ENCODE results near the gene MARCHF10. TPM values are rescaled to one million over a fixed set of nuclear protein-coding genes. Genes with fewer than 3 reads are reported as not detected.

MARCHF10 gene
- total and polyA plus RNA-seq, 8 donors = 0.52 to 3.6 (median 1.8) TPM

GRCh38 chr17:62684179-62684578 lies 123.9 kb downstream of the MARCHF10 start:
- DNase-seq (no peak), ATAC-seq (no peak)
- Histone ChIP-seq H3K9me3 (no peaks in the 10 kb centered on the region), H3K4me1 (no peaks in the 10 kb centered on the region), H3K36me3 (peaks cover 0 to 32% of the 10 kb centered on the region in 2 donors), H3K27me3 (no peaks in the 10 kb centered on the region), H3K27ac (no peak overlapping the region), H3K4me3 (no peak overlapping the region)
- no peak for TF ChIP-seq CTCF (IDR thresholded peaks at IDR 0.05)
- intact Hi-C loops (cut with DNase I) = no loop called here

- no peak for TF ChIP-seq CTCF (IDR thresholded peaks at IDR 0.05)
- H3K36me3 ChIP-seq = peaks cover 0 to 28% of the 10 kb centered on the region in 2 donors
- intact Hi-C loops (cut with DNase I) = no loop called here
- DNase-seq = no peak
- no peak for ATAC-seq
- H3K9me3 ChIP-seq = no peaks in the 10 kb centered on the region
- no peaks in the 10 kb centered on the region for H3K27me3 ChIP-seq
- H3K4me3 ChIP-seq = no peak overlapping the region
- no peak overlapping the region for H3K27ac ChIP-seq
- H3K4me1 ChIP-seq = no peaks in the 10 kb centered on the region
Observed at GRCh38 chr17:62681939-62682381, 126.2 kb downstream of the MARCHF10 start.

GRCh38 chr17:62681061-62681938 lies 126.8 kb downstream of the MARCHF10 start:
- Histone ChIP-seq H3K27ac (no peak overlapping the region), H3K4me1 (no peaks in the 10 kb centered on the region), H3K36me3 (peaks cover 0 to 31% of the 10 kb centered on the region in 2 donors), H3K9me3 (no peaks in the 10 kb centered on the region), H3K27me3 (no peaks in the 10 kb centered on the region), H3K4me3 (no peak overlapping the region)
- ATAC-seq = no peak
- intact Hi-C loops (cut with DNase I) = no loop called here
- no peak for TF ChIP-seq CTCF (IDR thresholded peaks at IDR 0.05)
- peak in 1 of 4 donors; percentile 57 for DNase-seq

- no peaks in the 10 kb centered on the region for H3K27me3 ChIP-seq
- no peaks in the 10 kb centered on the region for H3K4me1 ChIP-seq
- H3K9me3 ChIP-seq = no peaks in the 10 kb centered on the region
- TF ChIP-seq CTCF (IDR thresholded peaks at IDR 0.05) = no peak
- peaks cover 0 to 38% of the 10 kb centered on the region in 2 donors for H3K36me3 ChIP-seq
- peak; percentile 54 for ATAC-seq
- peak in 1 of 4 donors; percentile 80 for DNase-seq
- intact Hi-C loops (cut with DNase I) = no loop called here
- H3K4me3 ChIP-seq = no peak overlapping the region
- no peak overlapping the region for H3K27ac ChIP-seq
Observed at GRCh38 chr17:62680541-62681052, 127.5 kb downstream of the MARCHF10 start.

GRCh38 chr17:62679866-62680377 lies 128.2 kb downstream of the MARCHF10 start:
- Histone ChIP-seq H3K9me3 (no peaks in the 10 kb centered on the region), H3K36me3 (peaks cover 0 to 39% of the 10 kb centered on the region in 2 donors), H3K27ac (no peak overlapping the region), H3K4me1 (peaks cover 0 to 5% of the 10 kb centered on the region in 2 donors), H3K4me3 (no peak overlapping the region), H3K27me3 (no peaks in the 10 kb centered on the region)
- TF ChIP-seq CTCF (IDR thresholded peaks at IDR 0.05) = no peak
- no peak for ATAC-seq
- peak in 1 of 4 donors; percentile 78 for DNase-seq
- intact Hi-C loops (cut with DNase I) = no loop called here
